Activated naive CD4-positive, alpha-beta T cell treated with anti-CD3 and anti-CD28 coated beads, Interleukin-2, amount 50 U/mL, for 16 hours (primary cell): ENCODE measurements around the gene PCDHGA7.
"Not testable (repeated sequence)": the region's sequence is repeated elsewhere in the genome, so short reads cannot be mapped to it uniquely, and the experiment has no call there.

Source experiments
- DNase-seq: peaks from one replicate; pipeline ENCODE4 v3.0.0-alpha.2; 2020

Gene PCDHGA7

GRCh38 chr5:141382469-141383294 lies at the start of gene PCDHGA7:
PCDHGA7 (plus strand) TSS chr5:141382742; CDS start chr5:141382900, 158 bp downstream.
- no peak for DNase-seq

GRCh38 chr5:141338538-141339306 lies 43.8 kb upstream of the PCDHGA7 start, which contains the start of gene PCDHGA2:
PCDHGA2 (plus strand) TSS chr5:141338760.
- DNase-seq, result no peak

DNA sequence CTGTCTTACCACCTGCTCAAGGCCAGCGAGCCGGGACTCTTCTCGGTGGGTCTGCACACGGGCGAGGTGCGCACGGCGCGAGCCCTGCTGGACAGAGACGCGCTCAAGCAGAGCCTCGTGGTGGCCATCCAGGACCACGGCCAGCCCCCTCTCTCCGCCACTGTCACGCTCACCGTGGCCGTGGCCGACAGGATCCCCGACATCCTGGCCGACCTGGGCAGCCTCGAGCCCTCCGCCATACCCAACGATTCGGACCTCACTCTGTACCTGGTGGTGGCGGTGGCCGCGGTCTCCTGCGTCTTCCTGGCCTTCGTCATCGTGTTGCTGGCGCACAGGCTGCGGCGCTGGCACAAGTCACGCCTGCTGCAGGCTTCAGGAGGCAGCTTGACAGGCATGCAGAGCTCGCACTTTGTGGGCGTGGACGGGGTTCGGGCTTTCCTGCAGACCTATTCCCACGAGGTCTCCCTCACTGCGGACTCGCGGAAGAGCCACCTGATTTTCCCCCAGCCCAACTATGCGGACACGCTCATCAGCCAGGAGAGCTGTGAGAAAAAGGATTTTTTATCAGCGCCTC lies 41.7 kb upstream of the PCDHGA7 start:
- not testable (repeated sequence) for DNase-seq

DNA sequence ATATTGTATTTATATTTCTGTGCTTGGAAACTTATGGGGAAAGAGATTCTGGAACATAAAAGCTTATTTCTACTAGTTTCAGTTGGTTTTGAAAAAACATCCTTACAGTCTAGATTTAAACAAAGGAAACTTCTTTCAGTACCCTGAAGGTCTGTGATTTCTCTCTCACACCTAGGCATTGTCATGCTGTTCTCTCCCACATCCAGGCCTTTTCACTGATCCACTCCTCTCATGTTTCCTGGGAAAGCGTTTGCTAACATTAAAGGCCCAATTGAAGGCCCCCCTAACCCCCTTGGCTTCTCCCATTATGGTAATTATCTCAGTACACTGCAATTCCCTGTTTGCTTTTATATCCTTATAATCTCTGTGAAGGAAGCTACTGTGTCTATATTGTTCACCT lies 39.8 kb upstream of the PCDHGA7 start:
- DNase-seq, result no peak

DNA sequence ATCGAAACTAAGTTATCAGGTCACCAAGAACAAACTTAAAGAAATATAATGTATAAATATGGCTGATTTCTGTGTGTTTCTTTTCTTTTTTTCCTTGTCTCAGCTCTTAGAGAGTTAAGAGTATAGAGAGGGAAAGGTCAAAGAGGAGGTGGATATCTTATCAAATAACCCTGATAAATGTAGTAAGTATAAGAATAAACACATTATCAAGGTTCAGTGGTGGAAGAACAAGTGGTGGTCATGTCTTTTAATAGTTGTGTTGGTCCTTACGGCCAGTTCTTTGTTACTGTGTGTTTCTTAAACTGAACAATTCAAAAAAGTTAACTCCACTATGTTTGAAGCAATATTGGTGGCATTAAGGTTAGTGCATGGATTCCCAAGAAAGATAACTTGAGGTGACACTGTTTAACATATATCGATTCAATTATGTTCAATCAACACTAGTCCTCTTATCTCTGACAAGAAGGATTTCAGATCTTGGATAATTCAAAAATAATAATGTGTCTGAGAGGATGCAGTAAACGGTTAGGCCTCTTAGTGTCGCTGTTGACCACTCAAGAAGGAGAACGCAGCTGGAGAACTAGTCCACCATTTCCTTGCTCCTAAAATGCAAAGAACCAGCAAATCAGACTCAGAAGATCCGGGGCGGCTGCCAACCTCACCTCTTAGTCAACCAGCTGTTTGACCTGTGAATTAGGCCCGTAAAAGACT lies 39.1 kb upstream of the PCDHGA7 start, which contains the start of gene PCDHGA3:
Gene PCDHGA3 (plus strand): TSS at position 588 of the 711 bp plus-strand sequence. CDS start 205 bp downstream, outside the sequence.
- no peak for DNase-seq

DNA sequence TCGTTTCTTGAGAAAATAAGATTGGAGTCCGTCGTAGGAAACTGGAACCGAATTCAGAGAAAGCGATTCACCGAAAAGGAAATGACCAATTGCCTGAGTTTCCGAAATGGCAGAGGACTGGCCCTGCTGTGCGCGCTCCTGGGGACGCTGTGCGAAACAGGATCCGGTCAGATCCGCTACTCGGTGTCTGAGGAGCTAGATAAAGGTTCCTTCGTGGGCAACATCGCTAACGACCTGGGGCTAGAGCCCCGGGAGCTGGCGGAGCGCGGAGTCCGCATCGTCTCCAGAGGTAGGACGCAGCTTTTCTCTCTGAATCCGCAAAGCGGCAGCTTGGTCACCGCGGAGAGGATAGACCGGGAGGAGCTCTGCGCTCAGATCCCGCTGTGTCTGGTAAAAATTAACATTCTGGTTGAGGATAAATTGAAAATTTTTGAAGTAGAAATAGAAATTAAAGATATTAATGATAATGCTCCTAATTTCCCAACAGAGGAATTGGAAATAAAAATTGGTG lies 38.5 kb upstream of the PCDHGA7 start:
- no peak for DNase-seq

GRCh38 chr5:141345327-141345726 lies 37.2 kb upstream of the PCDHGA7 start:
- no peak for DNase-seq

- DNase-seq, result not testable (repeated sequence)
Measured at GRCh38 chr5:141346017-141346416, 36.5 kb upstream of the PCDHGA7 start.

DNA sequence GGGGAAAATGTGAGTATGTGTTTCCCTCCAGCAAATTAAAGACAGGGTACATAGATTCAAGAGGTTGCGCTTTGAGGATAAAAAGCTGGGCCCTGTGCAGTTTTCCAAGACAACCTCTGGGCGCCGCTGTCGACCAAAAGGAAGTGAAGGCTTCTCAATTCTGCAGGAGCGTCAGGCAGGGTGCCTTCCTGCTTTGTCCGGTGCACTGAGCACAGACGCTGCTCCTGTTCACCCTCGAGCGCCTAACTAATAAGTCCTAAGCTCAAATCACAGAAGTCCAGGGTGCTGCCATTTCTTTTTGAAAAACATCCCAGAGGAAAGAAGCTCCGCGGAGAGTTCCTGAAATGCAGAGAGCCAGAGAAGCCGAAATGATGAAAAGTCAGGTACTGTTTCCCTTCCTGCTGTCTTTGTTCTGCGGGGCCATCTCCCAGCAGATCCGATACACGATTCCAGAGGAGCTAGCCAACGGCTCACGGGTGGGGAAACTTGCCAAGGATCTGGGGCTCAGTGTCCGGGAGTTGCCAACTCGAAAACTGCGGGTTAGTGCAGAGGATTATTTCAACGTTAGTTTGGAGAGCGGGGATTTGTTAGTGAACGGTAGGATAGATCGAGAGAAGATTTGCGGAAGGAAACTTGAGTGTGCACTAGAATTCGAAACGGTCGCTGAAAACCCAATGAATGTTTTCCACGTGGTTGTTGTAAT lies 32.5 kb upstream of the PCDHGA7 start, which contains the start of gene PCDHGB1:
Gene PCDHGB1 (plus strand): TSS at position 183 of the 703 bp plus-strand sequence. CDS start 162 bp downstream, at position 345.
- no peak for DNase-seq

- no peak for DNase-seq
Measured at GRCh38 chr5:141351591-141351990, 31.0 kb upstream of the PCDHGA7 start.

DNA sequence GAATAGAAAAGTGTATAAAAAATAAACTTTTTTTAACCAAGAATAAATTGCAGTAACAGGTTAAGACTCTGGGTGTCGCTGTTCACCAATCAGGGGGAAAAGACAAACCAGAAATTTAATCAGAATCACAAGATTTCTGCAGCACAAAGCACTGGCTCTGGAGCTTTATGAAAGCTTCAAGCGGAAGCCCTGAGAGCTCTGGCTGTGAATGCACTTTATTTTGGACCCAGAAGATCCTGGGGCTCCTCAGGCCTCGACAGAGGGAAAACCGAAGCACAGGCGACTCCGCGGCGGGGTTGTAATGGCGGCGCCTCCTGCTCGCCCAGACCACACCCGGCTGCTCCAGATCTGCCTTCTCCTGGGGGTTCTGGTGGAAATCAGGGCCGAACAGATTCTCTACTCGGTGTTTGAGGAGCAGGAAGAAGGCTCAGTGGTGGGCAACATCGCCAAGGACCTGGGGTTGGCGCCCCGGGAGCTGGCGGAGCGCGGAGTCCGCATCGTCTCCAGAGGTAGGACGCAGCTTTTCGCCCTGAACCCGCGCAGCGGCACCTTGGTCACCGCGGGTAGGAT lies 27.6 kb upstream of the PCDHGA7 start, which contains the start of gene PCDHGA4:
Gene PCDHGA4 (plus strand): TSS at position 122 of the 570 bp plus-strand sequence. CDS start 87 bp downstream, at position 209.
- no peak for DNase-seq

DNA sequence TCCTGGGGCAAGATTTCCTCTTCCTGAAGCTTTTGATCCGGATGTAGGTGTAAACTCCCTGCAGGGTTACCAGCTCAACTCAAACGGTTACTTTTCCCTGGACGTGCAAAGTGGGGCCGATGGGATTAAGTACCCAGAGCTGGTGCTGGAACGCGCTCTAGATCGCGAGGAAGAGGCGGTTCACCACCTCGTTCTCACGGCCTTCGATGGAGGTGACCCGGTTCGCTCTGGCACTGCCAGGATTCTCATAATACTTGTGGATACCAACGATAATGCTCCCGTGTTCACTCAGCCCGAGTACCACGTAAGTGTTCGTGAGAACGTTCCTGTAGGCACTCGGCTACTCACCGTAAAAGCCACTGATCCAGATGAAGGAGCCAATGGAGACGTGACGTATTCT lies 26.9 kb upstream of the PCDHGA7 start:
- DNase-seq, result no peak

- DNase-seq, result no peak
Measured at GRCh38 chr5:141356133-141356532, 26.4 kb upstream of the PCDHGA7 start.

DNA sequence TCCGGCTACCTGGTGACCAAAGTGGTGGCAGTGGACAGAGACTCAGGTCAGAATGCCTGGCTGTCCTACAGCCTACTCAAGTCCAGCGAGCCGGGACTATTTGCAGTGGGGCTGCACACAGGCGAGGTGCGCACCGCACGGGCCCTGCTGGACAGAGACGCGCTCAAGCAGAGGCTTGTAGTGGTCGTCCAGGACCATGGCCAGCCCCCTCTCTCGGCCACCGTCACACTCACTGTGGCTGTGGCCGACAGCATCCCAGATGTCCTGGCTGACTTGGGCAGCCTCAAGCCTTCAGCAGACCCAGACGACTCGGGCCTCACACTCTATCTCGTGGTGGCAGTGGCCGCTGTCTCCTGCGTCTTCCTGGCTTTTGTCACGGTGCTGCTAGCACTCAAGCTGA lies 25.6 kb upstream of the PCDHGA7 start:
- DNase-seq, result no peak

GRCh38 chr5:141359790-141360426 lies 22.6 kb upstream of the PCDHGA7 start, which contains the start of gene PCDHGB2:
PCDHGB2 (plus strand) TSS chr5:141359994; CDS start chr5:141360136, 142 bp downstream.
- no peak for DNase-seq

DNA sequence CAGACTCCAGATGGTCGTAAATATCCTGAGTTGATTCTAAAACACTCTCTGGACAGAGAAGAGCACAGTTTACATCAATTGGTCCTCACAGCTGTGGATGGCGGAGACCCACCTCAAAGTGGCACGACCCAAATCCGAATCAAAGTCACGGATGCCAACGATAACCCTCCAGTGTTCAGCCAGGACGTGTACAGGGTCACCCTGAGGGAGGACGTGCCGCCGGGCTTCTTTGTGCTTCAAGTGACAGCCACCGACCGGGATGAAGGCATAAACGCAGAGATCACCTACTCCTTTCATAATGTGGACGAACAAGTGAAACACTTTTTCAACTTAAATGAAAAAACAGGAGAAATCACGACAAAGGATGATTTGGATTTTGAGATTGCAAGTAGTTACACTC lies 21.9 kb upstream of the PCDHGA7 start:
- no peak for DNase-seq

- no peak for DNase-seq
Measured at GRCh38 chr5:141362719-141363118, 19.8 kb upstream of the PCDHGA7 start.

DNA sequence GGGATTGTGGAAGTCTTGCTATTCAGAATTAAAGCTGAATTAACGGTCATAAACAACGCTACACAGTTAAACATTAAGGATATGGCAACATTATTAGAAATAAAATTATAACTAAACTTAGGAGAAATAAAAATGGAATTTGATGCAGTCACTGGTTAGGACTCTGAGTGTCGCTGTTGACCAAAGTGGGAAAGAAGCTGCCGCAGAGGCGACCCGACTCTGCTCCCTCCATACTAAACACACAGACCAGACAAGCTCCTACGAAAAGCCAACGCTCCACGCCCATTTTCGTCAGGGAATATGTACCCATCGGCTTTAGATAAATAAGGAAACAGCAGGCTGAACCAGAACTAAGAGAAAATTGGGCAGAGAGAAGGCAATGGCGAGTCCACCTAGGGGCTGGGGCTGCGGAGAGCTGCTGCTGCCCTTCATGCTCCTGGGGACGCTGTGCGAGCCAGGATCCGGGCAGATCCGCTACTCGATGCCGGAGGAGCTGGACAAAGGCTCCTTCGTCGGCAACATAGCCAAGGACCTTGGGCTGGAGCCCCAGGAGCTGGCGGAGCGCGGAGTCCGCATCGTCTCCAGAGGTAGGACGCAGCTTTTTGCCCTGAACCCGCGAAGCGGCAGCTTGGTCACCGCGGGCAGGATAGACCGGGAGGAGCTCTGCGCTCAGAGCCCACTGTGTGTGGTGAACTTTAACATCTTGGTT lies 18.4 kb upstream of the PCDHGA7 start, which contains the start of gene PCDHGA5:
Gene PCDHGA5 (plus strand): TSS at position 211 of the 709 bp plus-strand sequence. CDS start 169 bp downstream, at position 380.
- no peak for DNase-seq

- DNase-seq, result no peak
Measured at GRCh38 chr5:141366016-141366896, 16.3 kb upstream of the PCDHGA7 start.
